Suppressor macrophage treated with lipopolysaccharide for 1 hour (primary cell): ENCODE results near the gene RAMP1.
"Not testable (repeated sequence)": the region's sequence is repeated elsewhere in the genome, so short reads cannot be mapped to it uniquely, and the experiment has no call there.

ENCODE experiments used
- DNase-seq, 3 donors: peaks; one replicate each; pipeline ENCODE4 v3.0.0-alpha.2; 2020 to 2022

Gene RAMP1

GRCh38 chr2:237859533-237860272 lies at the start of gene RAMP1:
Gene RAMP1 (plus strand): TSS chr2:237859623. CDS start chr2:237859676, 53 bp downstream.
- DNase-seq: peak; percentile 53 to 70 (median 68)

- DNase-seq: no peak
Observed at GRCh38 chr2:237815637-237816036, 43.8 kb upstream of the RAMP1 start.

- no peak for DNase-seq
Observed at GRCh38 chr2:237816531-237816930, 42.9 kb upstream of the RAMP1 start.

GRCh38 chr2:237818066-237818473 lies 41.4 kb upstream of the RAMP1 start:
- peak; percentile 24 to 80 (median 73) for DNase-seq

GRCh38 chr2:237819231-237819630 lies 40.2 kb upstream of the RAMP1 start:
- peak; percentile 45 to 73 (median 68) for DNase-seq

- no peak for DNase-seq
Observed at GRCh38 chr2:237820421-237820820, 39.0 kb upstream of the RAMP1 start.

GRCh38 chr2:237823544-237823943 lies 35.9 kb upstream of the RAMP1 start:
- no peak for DNase-seq

GRCh38 chr2:237824085-237824484 lies 35.3 kb upstream of the RAMP1 start:
- no peak for DNase-seq

GRCh38 chr2:237827421-237827987 lies 31.9 kb upstream of the RAMP1 start:
- DNase-seq: no peak

- DNase-seq: no peak
Observed at GRCh38 chr2:237830522-237830921, 28.9 kb upstream of the RAMP1 start.

GRCh38 chr2:237833546-237833945 lies 25.9 kb upstream of the RAMP1 start:
- DNase-seq: no peak

- no peak for DNase-seq
Observed at GRCh38 chr2:237835372-237835771, 24.1 kb upstream of the RAMP1 start.

GRCh38 chr2:237841051-237841450 lies 18.4 kb upstream of the RAMP1 start:
- no peak for DNase-seq

- DNase-seq: not testable (repeated sequence)
Observed at GRCh38 chr2:237848940-237849339, 10.5 kb upstream of the RAMP1 start.

- DNase-seq: no peak
Observed at GRCh38 chr2:237854295-237854694, 5.1 kb upstream of the RAMP1 start.

- no peak for DNase-seq
Observed at GRCh38 chr2:237857791-237858190, 1.6 kb upstream of the RAMP1 start.

- DNase-seq: peak; percentile 79 to 82 (median 81)
Observed at GRCh38 chr2:237858294-237859081, 935 bp upstream of the RAMP1 start.

GRCh38 chr2:237859082-237859433 lies 365 bp upstream of the RAMP1 start:
- no peak for DNase-seq

- no peak for DNase-seq
Observed at GRCh38 chr2:237860273-237860935, 981 bp downstream of the RAMP1 start.

GRCh38 chr2:237861875-237862527 lies 2.6 kb downstream of the RAMP1 start:
- no peak for DNase-seq

- DNase-seq: no peak
Observed at GRCh38 chr2:237862528-237862895, 3.1 kb downstream of the RAMP1 start.

- DNase-seq: no peak
Observed at GRCh38 chr2:237863102-237863511, 3.7 kb downstream of the RAMP1 start.
